GM19463 (cell line): ENCODE data around the gene PLD3.
"Not testable (repeated sequence)": the region's sequence is repeated elsewhere in the genome, so short reads cannot be mapped to it uniquely, and the experiment has no call there.

Experiments used
- ATAC-seq: cut with Tn5 transposase; IDR thresholded peaks from one replicate; pipeline ENCODE4 v1.9.1; 2021; ENCODE audit warnings: mild to moderate bottlenecking, moderate library complexity; ENCODE audit not compliant: unreplicated experiment

PLD3 gene

GRCh38 chr19:40387155-40387554 lies 38.7 kb downstream of the PLD3 start:
- ATAC-seq = no peak

GRCh38 chr19:40388481-40388880 lies 40.0 kb downstream of the PLD3 start:
- ATAC-seq = no peak

- no peak for ATAC-seq
These were observed 41.0 kb downstream of the PLD3 start for GRCh38 chr19:40389404-40390083.

- no peak for ATAC-seq
These were observed 41.7 kb downstream of the PLD3 start, which contains the start of gene HIPK4 for GRCh38 chr19:40390084-40390742. TSS of gene HIPK4 (minus strand) at chr19:40390181. CDS start at chr19:40389902, 279 bp downstream.

GRCh38 chr19:40392123-40392522 lies 43.6 kb downstream of the PLD3 start:
- ATAC-seq = no peak

GRCh38 chr19:40392894-40393517 lies 44.5 kb downstream of the PLD3 start:
- ATAC-seq = no peak

GRCh38 chr19:40393894-40394815 lies 45.7 kb downstream of the PLD3 start:
- no peak for ATAC-seq

- ATAC-seq = no peak
These were observed 46.3 kb downstream of the PLD3 start for GRCh38 chr19:40394816-40395210.

- no peak for ATAC-seq
These were observed 47.5 kb downstream of the PLD3 start for GRCh38 chr19:40395956-40396355.

- ATAC-seq = no peak
These were observed 48.5 kb downstream of the PLD3 start for GRCh38 chr19:40396886-40397567.

GRCh38 chr19:40397568-40397906 lies 49.0 kb downstream of the PLD3 start:
- no peak for ATAC-seq

- ATAC-seq = no peak
These were observed 50.1 kb downstream of the PLD3 start for GRCh38 chr19:40398417-40399131.

- ATAC-seq = no peak
These were observed 52.1 kb downstream of the PLD3 start for GRCh38 chr19:40400559-40400958.

GRCh38 chr19:40403262-40403984 lies 54.9 kb downstream of the PLD3 start:
- ATAC-seq = peak; percentile 67

GRCh38 chr19:40407714-40408597 lies 59.5 kb downstream of the PLD3 start:
- no peak for ATAC-seq

GRCh38 chr19:40408598-40408925 lies 60.1 kb downstream of the PLD3 start:
- not testable (repeated sequence) for ATAC-seq

GRCh38 chr19:40410030-40410389 lies 61.5 kb downstream of the PLD3 start:
- no peak for ATAC-seq

GRCh38 chr19:40411125-40411842 lies 62.8 kb downstream of the PLD3 start:
- no peak for ATAC-seq
